HG03575 (cell line): ENCODE data around the gene MBTPS1.

Experiments
- ATAC-seq: cut with Tn5 transposase; IDR thresholded peaks from one replicate; pipeline ENCODE4 v1.9.1; 2021; ENCODE audit not compliant: unreplicated experiment, insufficient number of reproducible peaks, low FRiP score; ENCODE audit errors: extremely low read depth

The MBTPS1 gene

DNA sequence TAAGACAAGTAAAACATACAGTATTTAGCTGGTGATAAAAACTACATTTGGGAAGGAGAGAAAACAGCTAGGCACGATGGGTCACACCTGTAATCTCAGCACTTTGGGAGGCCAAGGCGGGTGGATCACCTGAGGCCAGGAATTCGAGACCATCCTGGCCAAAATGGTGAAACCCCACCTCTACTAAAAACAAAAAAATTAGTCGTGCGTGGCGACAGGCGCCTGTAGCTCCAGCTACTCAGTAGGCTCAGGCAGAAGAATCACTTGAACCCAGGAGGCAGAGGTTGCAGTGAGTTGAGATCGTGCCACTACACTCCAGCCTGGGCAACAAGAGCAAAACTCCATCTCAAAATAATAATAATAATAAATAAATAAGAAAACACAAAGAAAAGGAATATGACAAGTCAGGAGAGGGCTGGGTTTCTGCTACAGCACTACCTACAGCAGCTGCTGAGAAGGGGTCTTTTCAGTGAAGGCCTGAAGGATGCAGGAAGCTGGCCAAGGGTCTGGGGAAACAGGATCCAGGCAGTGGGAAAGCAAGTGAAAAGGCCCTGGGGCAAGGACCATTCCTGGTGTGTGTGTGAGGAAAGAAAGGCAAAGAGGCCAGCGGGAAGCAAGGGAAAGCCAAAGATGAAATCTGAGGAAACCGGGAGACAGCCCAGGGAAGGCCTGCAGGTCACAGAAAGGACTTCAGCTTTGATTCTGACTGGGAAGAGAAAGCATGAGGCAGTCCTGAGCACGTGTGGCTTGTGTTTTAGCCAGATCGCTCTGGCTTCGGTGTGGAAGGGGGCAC is 10.6 kb downstream of the MBTPS1 start:
- no peak for ATAC-seq

DNA sequence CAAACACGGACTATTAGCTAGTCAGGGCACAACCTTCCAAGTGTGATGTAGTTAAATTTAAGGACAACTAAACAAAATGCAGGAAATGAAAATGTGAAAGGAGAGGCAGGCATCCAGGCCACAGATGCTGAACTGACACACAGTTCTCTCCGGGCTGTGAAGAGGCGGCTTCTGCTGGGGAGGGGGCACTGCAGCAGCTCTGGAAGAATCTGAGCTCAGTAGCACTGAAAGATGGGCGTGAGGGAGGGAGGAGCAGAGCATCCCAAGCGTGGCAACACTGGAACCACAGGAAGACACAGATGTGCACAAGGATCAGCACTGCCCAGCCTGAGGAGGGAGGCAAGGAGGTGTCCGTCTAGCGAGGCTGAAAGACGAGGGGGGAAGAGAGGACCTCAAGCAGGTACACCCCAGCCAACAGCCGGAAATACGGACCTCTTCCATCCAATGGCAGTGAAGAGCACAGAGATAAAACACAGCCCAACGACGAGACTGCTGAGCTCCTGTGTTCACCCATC is 11.4 kb downstream of the MBTPS1 start:
- ATAC-seq, result no peak

DNA sequence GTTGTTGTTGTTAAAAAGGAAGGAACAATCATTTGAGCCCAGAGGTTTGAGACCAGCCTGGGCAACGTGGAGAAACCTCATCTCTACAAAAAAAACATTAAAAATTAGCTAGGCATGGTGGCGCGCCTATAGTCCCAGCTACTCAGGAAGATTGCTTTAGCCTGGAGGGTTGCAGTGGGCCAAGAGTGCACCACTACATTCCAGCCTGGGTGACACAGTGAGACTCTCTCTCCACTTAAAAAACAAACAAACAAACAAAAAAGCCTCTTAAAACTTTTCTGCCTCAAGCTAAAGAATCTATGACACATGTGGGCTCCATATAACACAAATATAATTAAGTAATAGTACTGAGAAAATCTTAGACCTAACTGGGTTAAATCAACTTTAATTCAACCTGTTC is 12.5 kb downstream of the MBTPS1 start:
- ATAC-seq, result no peak

GRCh38 chr16:84103678-84104077 is 13.1 kb downstream of the MBTPS1 start:
- ATAC-seq, result no peak

DNA sequence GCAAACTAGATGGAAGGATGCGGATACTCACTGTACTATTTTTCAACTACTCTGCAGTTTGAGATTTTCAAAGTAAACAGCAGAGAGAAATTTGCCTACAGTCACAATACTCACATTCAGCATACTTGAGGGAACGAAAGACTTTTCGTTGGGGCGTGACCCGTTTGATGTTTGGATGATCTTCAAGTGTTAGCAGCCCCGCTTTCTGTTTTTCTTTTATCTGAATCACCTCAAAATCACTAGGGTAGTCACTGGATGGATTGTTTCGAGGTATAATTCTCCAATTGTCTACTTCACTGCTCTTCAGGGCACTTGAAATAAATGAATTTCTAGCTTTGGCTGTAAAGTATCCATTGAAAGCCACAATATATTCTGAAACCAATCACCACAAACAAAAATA is 17.8 kb downstream of the MBTPS1 start:
- no peak for ATAC-seq

DNA sequence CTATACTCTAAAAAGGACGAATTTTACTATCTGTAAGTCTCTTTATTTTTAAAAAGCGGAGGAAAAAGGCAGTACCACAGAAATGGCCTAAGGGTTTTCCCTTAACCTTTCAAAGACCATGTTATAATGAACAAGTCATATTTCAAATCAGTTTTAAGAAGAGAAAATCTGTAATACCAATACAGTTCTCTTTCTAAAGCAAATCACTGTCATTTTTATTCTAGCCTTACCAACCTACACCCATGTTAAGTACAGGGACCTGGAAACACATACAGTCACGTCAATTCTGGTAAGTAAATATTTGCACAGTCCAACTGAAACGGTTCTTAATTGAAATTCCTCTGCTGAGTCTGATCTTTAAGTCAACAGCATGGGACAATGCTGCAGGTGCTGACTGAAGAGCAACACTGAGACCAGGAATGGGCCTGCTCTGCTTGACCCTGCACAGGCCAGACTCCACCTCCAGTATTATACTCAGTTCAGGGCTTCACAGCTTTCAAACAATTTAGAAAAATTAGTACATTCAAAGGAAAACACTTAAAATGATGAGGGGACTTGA is 20.2 kb downstream of the MBTPS1 start:
- ATAC-seq, result no peak

- no peak for ATAC-seq
Measured at GRCh38 chr16:84095466-84095865, 21.3 kb downstream of the MBTPS1 start.

GRCh38 chr16:84093879-84094270 is 22.9 kb downstream of the MBTPS1 start:
- ATAC-seq, result no peak

DNA sequence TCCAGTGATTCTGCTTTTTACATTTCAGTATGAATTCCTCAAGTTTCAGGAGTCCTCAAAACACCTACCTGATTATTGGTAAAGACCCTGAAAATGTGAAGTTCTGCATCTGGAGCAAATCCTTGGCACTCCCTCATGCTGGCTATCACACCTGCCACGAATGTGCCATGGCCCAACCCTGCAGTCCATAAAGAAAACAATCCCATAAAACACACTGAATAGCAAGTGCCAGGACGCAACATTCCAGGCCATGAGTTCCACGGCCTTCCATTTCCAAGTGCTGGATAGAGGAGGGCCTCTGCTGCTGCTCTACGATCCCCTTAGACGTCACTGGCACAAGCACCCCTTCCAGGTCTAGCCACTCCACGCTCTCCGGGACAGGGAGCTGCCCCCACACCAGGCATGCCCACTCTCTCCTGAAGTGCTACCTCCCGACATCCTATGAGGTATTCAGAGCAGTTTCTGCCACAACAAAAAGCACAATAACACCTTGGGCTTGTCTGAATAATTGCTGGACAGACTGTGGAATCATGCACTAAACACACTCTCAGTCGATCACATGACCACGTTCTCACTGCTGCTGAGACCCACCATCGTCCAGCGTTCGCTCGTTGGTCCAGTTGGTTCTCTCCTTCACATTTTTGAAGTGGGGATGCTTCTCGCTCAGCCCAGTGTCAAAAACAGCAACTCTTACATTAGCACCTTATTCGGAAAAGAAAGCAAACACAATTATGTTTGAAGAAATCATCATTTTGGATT is 23.4 kb downstream of the MBTPS1 start:
- ATAC-seq, result no peak

DNA sequence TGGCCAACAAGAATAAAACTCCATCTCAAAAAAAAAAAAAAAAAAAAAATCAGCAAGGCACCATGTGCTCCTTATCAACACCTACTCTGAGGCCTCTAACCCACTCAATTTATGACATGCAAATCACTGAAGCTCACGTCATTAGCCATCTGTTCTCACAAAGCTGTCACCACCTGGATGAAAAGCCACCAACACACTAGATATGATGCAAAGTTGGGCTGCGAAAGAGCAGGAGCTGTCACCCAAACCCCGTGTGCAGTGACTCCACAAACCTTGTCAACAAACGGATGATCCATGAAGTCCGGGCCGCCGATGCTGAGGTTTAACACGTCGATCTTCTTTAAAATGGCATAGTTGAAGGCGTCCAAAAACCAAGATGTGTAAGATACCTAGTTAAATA is 25.3 kb downstream of the MBTPS1 start:
- ATAC-seq, result no peak

DNA sequence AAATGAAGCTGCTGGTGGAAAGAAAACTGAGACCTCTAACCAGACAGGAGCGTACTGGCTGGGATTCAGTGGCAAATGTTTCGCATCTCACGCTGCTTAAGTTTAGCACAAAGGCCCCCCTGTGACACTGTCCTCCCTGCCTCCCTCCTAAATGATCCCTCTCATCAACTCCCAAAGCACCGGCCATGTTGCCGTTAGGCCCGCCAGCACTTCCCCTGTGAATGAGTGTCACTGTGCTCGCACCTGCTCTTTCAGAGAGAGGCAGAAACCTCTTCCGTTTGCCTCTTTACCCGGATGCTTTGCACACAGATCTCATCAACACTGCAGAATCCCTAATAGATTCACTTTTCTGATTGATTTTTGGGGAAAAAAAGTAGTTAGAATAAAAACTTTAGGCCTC is 26.5 kb downstream of the MBTPS1 start:
- no peak for ATAC-seq

DNA sequence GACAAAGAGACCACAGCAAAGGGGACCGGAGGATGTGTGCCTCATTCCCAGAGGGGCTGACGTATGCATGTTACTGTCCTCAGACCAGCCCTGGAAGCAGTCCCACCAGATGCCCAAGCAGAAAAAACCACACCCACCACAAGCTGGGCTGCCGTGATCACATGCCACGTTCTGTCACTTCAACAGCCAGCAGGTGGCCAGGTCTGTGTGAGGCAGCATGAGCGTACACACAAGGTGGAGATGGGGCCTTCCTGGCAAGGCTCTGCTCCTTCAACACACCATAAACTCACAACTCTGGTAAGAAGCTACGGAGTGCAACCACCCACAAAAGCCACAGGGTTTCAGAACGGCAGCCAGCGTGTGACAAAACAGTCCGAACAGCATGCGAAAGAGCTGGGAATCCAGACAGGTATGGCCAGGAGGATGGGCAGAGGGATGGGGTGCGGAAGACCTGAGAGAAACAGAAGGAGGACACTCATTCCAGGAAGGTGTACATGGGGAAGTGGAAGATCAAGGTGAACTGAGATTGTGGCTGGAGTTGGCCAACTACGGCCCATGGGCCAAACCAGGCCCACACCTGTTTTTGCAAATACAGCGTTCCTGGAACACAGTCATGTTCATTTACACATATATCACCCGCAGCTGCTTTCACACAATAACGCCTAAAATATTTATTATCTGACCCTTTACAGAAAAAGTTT is 27.9 kb downstream of the MBTPS1 start:
- ATAC-seq, result peak; percentile 41

- ATAC-seq, result no peak
Measured at GRCh38 chr16:84087466-84088151, 29.1 kb downstream of the MBTPS1 start.

- ATAC-seq, result no peak
Measured at GRCh38 chr16:84087001-84087400, 29.7 kb downstream of the MBTPS1 start.

GRCh38 chr16:84086341-84086740 is 30.4 kb downstream of the MBTPS1 start:
- no peak for ATAC-seq

GRCh38 chr16:84085773-84086172 is 31.0 kb downstream of the MBTPS1 start:
- no peak for ATAC-seq

DNA sequence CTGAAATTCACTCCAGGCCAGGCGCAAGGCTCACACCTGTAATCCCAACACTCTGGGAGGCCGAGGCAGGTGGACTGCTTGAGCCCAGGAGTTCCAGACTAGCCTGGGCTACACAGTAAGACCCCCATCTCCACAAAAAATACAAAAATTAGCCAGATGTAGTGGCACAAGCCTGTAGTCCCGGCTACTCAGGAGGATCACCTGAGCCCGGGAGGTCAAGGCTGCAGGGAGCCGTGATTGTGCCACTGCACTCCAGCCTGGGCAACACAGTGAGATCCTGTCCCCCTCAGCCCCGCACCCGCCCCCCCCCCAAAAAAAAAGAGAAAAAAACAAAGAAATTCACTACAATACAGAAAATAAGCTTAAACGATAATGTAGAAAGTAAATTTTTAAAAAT is 31.5 kb downstream of the MBTPS1 start:
- ATAC-seq, result no peak

- no peak for ATAC-seq
Measured at GRCh38 chr16:84084570-84085270, 32.0 kb downstream of the MBTPS1 start.
